Measurements from ENCODE around the gene KRTAP10-4.

Gene KRTAP10-4

GRCh38 chr21:44537930-44538911 is 35.3 kb upstream of the KRTAP10-4 start:
- H3K27ac ChIP-seq (replicated peaks; ENCODE audit: low read length): no peak overlapping the region
- H3K18ac ChIP-seq (ENCODE audit: low read length): peak overlapping the region; percentile 87
- no peaks in the 10 kb centered on the region for H3K36me3 ChIP-seq (replicated peaks in 1 of 2; ENCODE audit: control insufficient read depth in 2 of 2, insufficient read depth in 2 of 2, low read length in 2 of 2)
- no peaks in the 10 kb centered on the region for H3K4me1 ChIP-seq (ENCODE audit: control insufficient read depth in 2 of 2, insufficient read depth in 1 of 2, low read depth in 1 of 2, low read length in 2 of 2)
- H3K14ac ChIP-seq (ENCODE audit: low read length): peak overlapping the region; percentile 91
- peak overlapping the region; percentile 17 for H3K4ac ChIP-seq (ENCODE audit: low read length)
- H3K9me3 ChIP-seq (replicated peaks in 1 of 2; ENCODE audit: control insufficient read depth in 2 of 2, insufficient read depth in 1 of 2, low read depth in 1 of 2, low read length in 2 of 2): peaks cover 1 to 9% of the 10 kb centered on the region in 2 donors
- no CpG with 5 or more reads among the region's 33 CpGs for WGBS, 2 donors (ENCODE audit: extremely low coverage in 2 of 2, insufficient read length in 2 of 2, insufficient replicate concordance in 1 of 2)
- H2BK12ac ChIP-seq (ENCODE audit: low read length): peak overlapping the region; percentile 97
- no peak overlapping the region for H4K91ac ChIP-seq (ENCODE audit: low read depth, low read length, poor library complexity)
- peak overlapping the region; percentile 48 for H3K23ac ChIP-seq (ENCODE audit: low read depth, low read length, poor library complexity)
- H2BK15ac ChIP-seq (ENCODE audit: low read length): peak overlapping the region; percentile 95
- peak overlapping the region; percentile 68 for H3K9ac ChIP-seq (ENCODE audit: low read depth, low read length, poor library complexity)
- H2BK5ac ChIP-seq (ENCODE audit: low read length): no peak overlapping the region
- no peak for DNase-seq (ENCODE audit: low spot score)
- no peak overlapping the region for H3K4me2 ChIP-seq (ENCODE audit: insufficient read depth, low read length, poor library complexity, severe bottlenecking)
- H3K79me1 ChIP-seq (ENCODE audit: low read depth, low read length): no peaks in the 10 kb centered on the region
- H2AFZ ChIP-seq (ENCODE audit: low read length): no peak overlapping the region
- H2BK120ac ChIP-seq (ENCODE audit: low read depth, low read length): peak overlapping the region; percentile 41
- peak overlapping the region; percentile 86 for H2AK5ac ChIP-seq (ENCODE audit: low read depth, low read length)
- H3K4me3 ChIP-seq (ENCODE audit: low read length in 2 of 2): no peak overlapping the region
- peaks cover 0 to 15% (median 0%) of the 10 kb centered on the region in 3 experiments for H3K27me3 ChIP-seq (ENCODE audit: control insufficient read depth in 3 of 3, insufficient read depth in 3 of 3, low read depth in 1 of 3, low read length in 3 of 3)
- no peak overlapping the region for H4K8ac ChIP-seq (ENCODE audit: low read depth, low read length)

GRCh38 chr21:44539046-44539445 is 34.5 kb upstream of the KRTAP10-4 start:
- Histone ChIP-seq H3K18ac (ENCODE audit: low read length) (peak overlapping the region; percentile 53), H3K14ac (ENCODE audit: low read length) (no peak overlapping the region), H3K9me3 (replicated peaks in 1 of 2; ENCODE audit: control insufficient read depth in 2 of 2, insufficient read depth in 1 of 2, low read depth in 1 of 2, low read length in 2 of 2) (peaks cover 3 to 9% of the 10 kb centered on the region in 2 donors), H3K4me2 (ENCODE audit: insufficient read depth, low read length, poor library complexity, severe bottlenecking) (no peak overlapping the region), H4K91ac (ENCODE audit: low read depth, low read length, poor library complexity) (no peak overlapping the region), H3K4me3 (ENCODE audit: low read length in 2 of 2) (no peak overlapping the region), H3K4ac (ENCODE audit: low read length) (no peak overlapping the region), H3K36me3 (replicated peaks in 1 of 2; ENCODE audit: control insufficient read depth in 2 of 2, insufficient read depth in 2 of 2, low read length in 2 of 2) (no peaks in the 10 kb centered on the region), H2AK5ac (ENCODE audit: low read depth, low read length) (no peak overlapping the region), H3K79me1 (ENCODE audit: low read depth, low read length) (no peaks in the 10 kb centered on the region), H3K27ac (replicated peaks; ENCODE audit: low read length) (no peak overlapping the region), H2BK15ac (ENCODE audit: low read length) (no peak overlapping the region), H2BK12ac (ENCODE audit: low read length) (no peak overlapping the region), H3K4me1 (ENCODE audit: control insufficient read depth in 2 of 2, insufficient read depth in 1 of 2, low read depth in 1 of 2, low read length in 2 of 2) (no peaks in the 10 kb centered on the region), H3K9ac (ENCODE audit: low read depth, low read length, poor library complexity) (no peak overlapping the region), H3K23ac (ENCODE audit: low read depth, low read length, poor library complexity) (no peak overlapping the region), H2AFZ (ENCODE audit: low read length) (no peak overlapping the region), H2BK120ac (ENCODE audit: low read depth, low read length) (no peak overlapping the region), H2BK5ac (ENCODE audit: low read length) (no peak overlapping the region), H4K8ac (ENCODE audit: low read depth, low read length) (no peak overlapping the region), H3K27me3 (ENCODE audit: control insufficient read depth in 3 of 3, insufficient read depth in 3 of 3, low read depth in 1 of 3, low read length in 3 of 3) (peaks cover 0 to 15% (median 0%) of the 10 kb centered on the region in 3 experiments)
- WGBS, 2 donors (ENCODE audit: extremely low coverage in 2 of 2, insufficient read length in 2 of 2, insufficient replicate concordance in 1 of 2): no CpG with 5 or more reads among the region's 14 CpGs
- DNase-seq (ENCODE audit: low spot score): no peak

DNA sequence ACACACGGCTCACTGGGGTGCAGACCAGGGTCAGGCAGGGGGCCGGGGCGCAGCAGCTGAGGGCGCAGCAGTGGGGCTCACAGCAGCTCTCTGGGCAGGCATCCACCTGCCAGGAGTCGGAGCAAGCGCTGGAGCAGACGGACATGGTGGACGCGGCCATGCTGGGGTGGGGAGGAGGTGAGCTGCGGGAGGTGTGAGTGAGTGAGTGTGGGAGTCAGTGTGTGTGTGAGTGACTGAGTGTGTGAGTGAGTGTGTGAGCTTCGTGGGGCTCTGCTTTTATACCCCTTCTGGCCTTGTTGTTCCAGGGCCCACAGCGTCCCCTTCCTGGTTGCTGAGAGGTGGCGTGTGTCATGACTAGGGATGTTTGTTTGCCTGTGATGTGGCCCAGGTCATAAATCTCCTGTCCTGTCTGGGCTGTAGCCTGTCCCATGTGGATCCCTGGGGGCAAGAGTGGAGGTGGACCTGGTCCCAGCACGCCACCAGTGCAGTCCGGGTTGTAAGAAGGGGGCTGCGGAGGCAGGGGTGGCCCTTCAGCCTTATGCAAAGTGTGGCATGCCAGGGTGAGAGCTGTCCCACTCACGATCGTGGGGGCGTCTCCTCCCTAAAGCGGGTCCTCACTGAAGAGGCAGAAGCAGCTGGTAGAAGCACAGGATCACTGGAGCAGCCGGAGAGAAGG is 33.4 kb upstream of the KRTAP10-4 start, which contains the start of gene KRTAP10-1:
KRTAP10-1 (minus strand) TSS at position 205 of the 676 bp plus-strand sequence; CDS start at position 160, 45 bp downstream.
- Histone ChIP-seq H3K79me1 (ENCODE audit: low read depth, low read length) (no peaks in the 10 kb centered on the region), H2BK15ac (ENCODE audit: low read length) (peak within 1 kb of the TSS; percentile 46), H3K23ac (ENCODE audit: low read depth, low read length, poor library complexity) (no peak within 1 kb of the TSS), H2AFZ (ENCODE audit: low read length) (no peak within 1 kb of the TSS), H3K4me1 (ENCODE audit: control insufficient read depth in 2 of 2, insufficient read depth in 1 of 2, low read depth in 1 of 2, low read length in 2 of 2) (no peaks in the 10 kb centered on the region), H3K9ac (ENCODE audit: low read depth, low read length, poor library complexity) (peak within 1 kb of the TSS; percentile 27), H3K4me3 (ENCODE audit: low read length in 2 of 2) (no peak within 1 kb of the TSS), H3K18ac (ENCODE audit: low read length) (peak within 1 kb of the TSS; percentile 53), H4K91ac (ENCODE audit: low read depth, low read length, poor library complexity) (no peak within 1 kb of the TSS), H3K27ac (replicated peaks; ENCODE audit: low read length) (no peak within 1 kb of the TSS), H3K36me3 (replicated peaks in 1 of 2; ENCODE audit: control insufficient read depth in 2 of 2, insufficient read depth in 2 of 2, low read length in 2 of 2) (no peaks in the 10 kb centered on the region), H2AK5ac (ENCODE audit: low read depth, low read length) (peak within 1 kb of the TSS; percentile 49), H3K9me3 (replicated peaks in 1 of 2; ENCODE audit: control insufficient read depth in 2 of 2, insufficient read depth in 1 of 2, low read depth in 1 of 2, low read length in 2 of 2) (peaks cover 3 to 9% of the 10 kb centered on the region in 2 donors), H4K8ac (ENCODE audit: low read depth, low read length) (no peak within 1 kb of the TSS), H2BK12ac (ENCODE audit: low read length) (peak within 1 kb of the TSS; percentile 82), H3K27me3 (ENCODE audit: control insufficient read depth in 3 of 3, insufficient read depth in 3 of 3, low read depth in 1 of 3, low read length in 3 of 3) (peaks cover 0 to 15% (median 0%) of the 10 kb centered on the region in 3 experiments), H3K4me2 (ENCODE audit: insufficient read depth, low read length, poor library complexity, severe bottlenecking) (no peak within 1 kb of the TSS), H3K14ac (ENCODE audit: low read length) (peak within 1 kb of the TSS; percentile 92), H2BK120ac (ENCODE audit: low read depth, low read length) (no peak within 1 kb of the TSS), H2BK5ac (ENCODE audit: low read length) (no peak within 1 kb of the TSS), H3K4ac (ENCODE audit: low read length) (no peak within 1 kb of the TSS)
- DNase-seq (ENCODE audit: low spot score): no peak
- no CpG with 5 or more reads among the region's 21 CpGs for WGBS, 2 donors (ENCODE audit: extremely low coverage in 2 of 2, insufficient read length in 2 of 2, insufficient replicate concordance in 1 of 2)

Data from neuronal stem cell (in vitro differentiated cells).